WTC11 (cell line): ENCODE data around the gene ITGB4. TPM values are rescaled to one million over a fixed set of nuclear protein-coding genes. Genes with fewer than 3 reads are reported as not detected.
A peak's percentile ranks its signal among the peaks of the same experiment; 100 is the strongest.

Source experiments
- ATAC-seq: fragments of 200-7000 bp; cut with Tn5 transposase; 2 replicates; pipeline ENCODE4 v1.10.0; 2021; ENCODE audit warnings: mild to moderate bottlenecking, moderate library complexity
- CTCF ChIA-PET: fragments of 300-600 bp; sonication (Branson Sonifier 250); formaldehyde crosslinking; loops from one replicate; lab custom pipeline; 2021; ENCODE audit warnings: antibody characterized with exemption; lab: Charles Lee
- POLR2A ChIA-PET: fragments of 350-600 bp; sonication (Branson Sonifier 250); formaldehyde crosslinking; loops from one replicate; lab custom pipeline; 2021; ENCODE audit warnings: antibody characterized with exemption; lab: Charles Lee
- DNase-seq: peaks from one replicate; pipeline ENCODE4 v3.0.0; 2021; ENCODE audit warnings: low spot score
- H3K27ac Mint-ChIP-seq: 2 replicates; pipeline ENCODE4 v1.8.0; 2021; ENCODE audit warnings: mixed read lengths
- H3K27me3 Mint-ChIP-seq: 2 replicates; pipeline ENCODE4 v1.8.0; 2021; ENCODE audit warnings: low read depth, mild to moderate bottlenecking, moderate library complexity, mixed read lengths
- H3K36me3 Mint-ChIP-seq: 2 replicates; pipeline ENCODE4 v1.8.0; 2021; ENCODE audit warnings: mixed read lengths
- H3K4me1 Mint-ChIP-seq: 2 replicates; pipeline ENCODE4 v1.8.0; 2022; ENCODE audit warnings: mixed read lengths
- H3K4me3 Mint-ChIP-seq: 2 replicates; pipeline ENCODE4 v1.8.0; 2021; ENCODE audit warnings: mild to moderate bottlenecking, moderate library complexity, mixed read lengths
- H3K9me3 Mint-ChIP-seq: 2 replicates; pipeline ENCODE4 v1.8.0; 2021; ENCODE audit warnings: mixed read lengths
- CREB1 ChIP-seq: sonication (generic); formaldehyde crosslinking; IDR thresholded peaks from 2 replicates; pipeline ENCODE4 v1.8.0; 2023; ENCODE audit warnings: mild to moderate bottlenecking, missing genetic modification reagents
- E2F5 ChIP-seq: sonication (generic); formaldehyde crosslinking; IDR thresholded peaks from 2 replicates; pipeline ENCODE4 v1.8.1; 2022; ENCODE audit warnings: mild to moderate bottlenecking, moderate library complexity, missing genetic modification reagents
- FOXJ3 ChIP-seq: sonication (generic); formaldehyde crosslinking; IDR thresholded peaks from 2 replicates; pipeline ENCODE4 v1.9.0; 2021; ENCODE audit warnings: missing genetic modification reagents, mild to moderate bottlenecking, borderline replicate concordance
- FOXK1 ChIP-seq: sonication (generic); formaldehyde crosslinking; IDR thresholded peaks from 2 replicates; pipeline ENCODE4 v1.8.0; 2022; ENCODE audit warnings: mild to moderate bottlenecking, moderate library complexity, missing genetic modification reagents
- HMGXB4 ChIP-seq: sonication (generic); formaldehyde crosslinking; IDR thresholded peaks from 2 replicates; pipeline ENCODE4 v1.8.1; 2023; ENCODE audit warnings: mild to moderate bottlenecking, moderate library complexity, missing genetic modification reagents
- KAT7 ChIP-seq: sonication (generic); formaldehyde crosslinking; IDR thresholded peaks from 2 replicates; pipeline ENCODE4 v1.8.1; 2023; ENCODE audit warnings: missing genetic modification reagents, mild to moderate bottlenecking, borderline replicate concordance
- MYBL2 ChIP-seq: sonication (generic); formaldehyde crosslinking; IDR thresholded peaks from 2 replicates; pipeline ENCODE4 v1.8.1; 2023; ENCODE audit warnings: mild to moderate bottlenecking, moderate library complexity, missing genetic modification reagents
- NR1H2 ChIP-seq: sonication (generic); formaldehyde crosslinking; IDR thresholded peaks from 2 replicates; pipeline ENCODE4 v1.9.0; 2021; ENCODE audit warnings: mild to moderate bottlenecking, moderate library complexity, missing genetic modification reagents
- PRRX2 ChIP-seq: fragments of 250-450 bp; sonication (Bioruptor Pico); IDR thresholded peaks from 2 replicates; pipeline ENCODE4 v1.8.0; 2021; ENCODE audit warnings: mild to moderate bottlenecking
- RORB ChIP-seq: fragments of 250-450 bp; sonication (Bioruptor Pico); IDR thresholded peaks from 2 replicates; pipeline ENCODE4 v1.9.0; 2021; ENCODE audit warnings: mild to moderate bottlenecking
- SOX15 ChIP-seq: fragments of 250-450 bp; sonication (Bioruptor Pico); IDR thresholded peaks from 2 replicates; pipeline ENCODE4 v1.9.0; 2021; ENCODE audit warnings: mild to moderate bottlenecking
- TEAD1 ChIP-seq: sonication (generic); formaldehyde crosslinking; IDR thresholded peaks from 2 replicates; pipeline ENCODE4 v1.8.0; 2022; ENCODE audit warnings: mild to moderate bottlenecking, missing genetic modification reagents
- ZBTB21 ChIP-seq: sonication (generic); formaldehyde crosslinking; IDR thresholded peaks from 2 replicates; pipeline ENCODE4 v1.8.1; 2023; ENCODE audit warnings: mild to moderate bottlenecking, missing genetic modification reagents, borderline replicate concordance
- ZNF671 ChIP-seq: fragments of 250-450 bp; sonication (Bioruptor Pico); IDR thresholded peaks from 2 replicates; pipeline ENCODE4 v1.8.0; 2021; ENCODE audit warnings: mild to moderate bottlenecking
- total RNA-seq: library from RNA; stranded (reverse); gene quantifications from 3 replicates; pipeline ENCODE4 v1.2.3, GENCODE V29; 2021
- TF ChIP-seq, protein P1 (sequence below): fragments of 250-450 bp; sonication (Bioruptor Pico); IDR thresholded peaks from 2 replicates; pipeline ENCODE4 v1.8.0; 2021; ENCODE audit warnings: mild to moderate bottlenecking
- TF ChIP-seq, protein P2 (sequence below): sonication (generic); formaldehyde crosslinking; IDR thresholded peaks from 2 replicates; pipeline ENCODE4 v1.8.0; 2023; ENCODE audit warnings: missing genetic modification reagents
- TF ChIP-seq, protein P3 (sequence below): sonication (generic); formaldehyde crosslinking; IDR thresholded peaks from 2 replicates; pipeline ENCODE4 v1.8.0; 2023; ENCODE audit warnings: missing genetic modification reagents, mild to moderate bottlenecking, borderline replicate concordance
- TF ChIP-seq, protein P4 (sequence below): sonication (generic); formaldehyde crosslinking; IDR thresholded peaks from 2 replicates; pipeline ENCODE4 v1.8.0; 2022; ENCODE audit warnings: mild to moderate bottlenecking, missing genetic modification reagents

ITGB4 gene
- total RNA-seq, 1 experiment from 2014 or later, result 9.5 TPM

- DNase-seq (no peak), ATAC-seq (no peak)
- peak overlapping the region; percentile 83 for H3K4me3 Mint-ChIP-seq
These were observed 1.5 kb upstream of the ITGB4 start for GRCh38 chr17:75719732-75720131.

DNA sequence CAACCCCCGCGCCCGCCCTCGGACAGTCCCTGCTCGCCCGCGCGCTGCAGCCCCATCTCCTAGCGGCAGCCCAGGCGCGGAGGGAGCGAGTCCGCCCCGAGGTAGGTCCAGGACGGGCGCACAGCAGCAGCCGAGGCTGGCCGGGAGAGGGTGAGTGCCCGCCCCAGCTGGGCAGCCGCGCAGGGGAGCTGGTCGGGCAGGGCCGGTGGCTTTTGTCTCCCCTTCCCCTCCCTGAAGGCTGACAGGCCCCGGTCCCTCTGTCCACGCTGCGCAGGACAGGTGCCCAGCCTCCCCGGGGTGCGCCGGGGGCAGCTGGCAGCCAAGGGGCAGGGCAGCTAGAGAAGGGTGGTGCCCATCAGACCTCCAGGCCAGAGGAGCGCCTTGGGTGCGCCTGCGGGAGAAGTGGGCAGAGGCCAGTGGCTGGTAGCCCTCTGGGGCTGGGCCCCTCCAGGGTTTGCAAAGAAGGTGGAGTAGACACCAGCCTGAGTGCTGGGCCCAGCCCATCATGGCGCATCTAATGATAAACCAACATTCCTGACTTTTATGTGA is 278 bp downstream of the ITGB4 start:
- POLR2A ChIA-PET, result interaction anchor here (1.0 to 1.9 kb wide), 4 partner anchors 11 to 58 kb away, joined by 3 to 6 read pairs (median 4); a partner anchor contains a TSS
- H3K27ac Mint-ChIP-seq, result no peak overlapping the region
- ATAC-seq, result no peak; the same call in 1 of the 2 replicates

More at GRCh38 chr17:75719732-75720131, 1.5 kb upstream of the ITGB4 start:
- ChIA-PET POLR2A (interaction anchor here (0.6 to 0.9 kb wide), 3 partner anchors 13 to 1961 kb away, joined by 3 to 4 read pairs (median 3); no protein-coding TSS in a partner anchor), CTCF (interaction anchor here (0.9 to 4.9 kb wide), 12 partner anchors 12 to 142 kb away, joined by 3 to 87 read pairs (median 8); partner anchors contain the start of gene SMIM5)
- no peaks in the 10 kb centered on the region for H3K36me3 Mint-ChIP-seq
- H3K4me1 Mint-ChIP-seq, result peaks cover 7% of the 10 kb centered on the region
- no peaks in the 10 kb centered on the region for H3K9me3 Mint-ChIP-seq
- TF ChIP-seq PRRX2 (CRISPR knock-in tag), result no peak
- no peak for TF ChIP-seq TEAD1 (CRISPR knock-in tag)
- TF ChIP-seq ZBTB21 (CRISPR knock-in tag), result no peak
- no peak for TF ChIP-seq CREB1
- no peak for TF ChIP-seq ZNF671 (CRISPR knock-in tag)
- TF ChIP-seq, protein P1, sequence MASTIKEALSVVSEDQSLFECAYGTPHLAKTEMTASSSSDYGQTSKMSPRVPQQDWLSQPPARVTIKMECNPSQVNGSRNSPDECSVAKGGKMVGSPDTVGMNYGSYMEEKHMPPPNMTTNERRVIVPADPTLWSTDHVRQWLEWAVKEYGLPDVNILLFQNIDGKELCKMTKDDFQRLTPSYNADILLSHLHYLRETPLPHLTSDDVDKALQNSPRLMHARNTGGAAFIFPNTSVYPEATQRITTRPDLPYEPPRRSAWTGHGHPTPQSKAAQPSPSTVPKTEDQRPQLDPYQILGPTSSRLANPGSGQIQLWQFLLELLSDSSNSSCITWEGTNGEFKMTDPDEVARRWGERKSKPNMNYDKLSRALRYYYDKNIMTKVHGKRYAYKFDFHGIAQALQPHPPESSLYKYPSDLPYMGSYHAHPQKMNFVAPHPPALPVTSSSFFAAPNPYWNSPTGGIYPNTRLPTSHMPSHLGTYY (CRISPR knock-in tag), result no peak
- TF ChIP-seq E2F5, result no peak
- no peak for TF ChIP-seq MYBL2 (CRISPR knock-in tag)
- no peak for TF ChIP-seq KAT7 (CRISPR knock-in tag)
- no peak for TF ChIP-seq NR1H2 (CRISPR knock-in tag)
- TF ChIP-seq RORB, result no peak
- TF ChIP-seq FOXJ3, result no peak
- TF ChIP-seq, protein P2, sequence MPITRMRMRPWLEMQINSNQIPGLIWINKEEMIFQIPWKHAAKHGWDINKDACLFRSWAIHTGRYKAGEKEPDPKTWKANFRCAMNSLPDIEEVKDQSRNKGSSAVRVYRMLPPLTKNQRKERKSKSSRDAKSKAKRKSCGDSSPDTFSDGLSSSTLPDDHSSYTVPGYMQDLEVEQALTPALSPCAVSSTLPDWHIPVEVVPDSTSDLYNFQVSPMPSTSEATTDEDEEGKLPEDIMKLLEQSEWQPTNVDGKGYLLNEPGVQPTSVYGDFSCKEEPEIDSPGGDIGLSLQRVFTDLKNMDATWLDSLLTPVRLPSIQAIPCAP (CRISPR knock-in tag), result no peak
- no peak for TF ChIP-seq FOXK1 (CRISPR knock-in tag)
- peaks cover 22% of the 10 kb centered on the region for H3K27me3 Mint-ChIP-seq
- no peak overlapping the region for H3K27ac Mint-ChIP-seq

More for the DNA sequence above, 278 bp downstream of the ITGB4 start:
- no peaks in the 10 kb centered on the region for H3K9me3 Mint-ChIP-seq
- H3K4me3 Mint-ChIP-seq, result peak overlapping the region; percentile 63
- DNase-seq, result no peak
- H3K4me1 Mint-ChIP-seq, result peaks cover 7% of the 10 kb centered on the region
- peaks cover 22% of the 10 kb centered on the region for H3K27me3 Mint-ChIP-seq
- no peaks in the 10 kb centered on the region for H3K36me3 Mint-ChIP-seq
- CTCF ChIA-PET, result interaction anchor here (0.6 to 4.9 kb wide), 23 partner anchors 8 to 1693 kb away, joined by 3 to 87 read pairs (median 5); partner anchors contain the start of genes MIF4GD and SMIM5
- TF ChIP-seq, protein P3, sequence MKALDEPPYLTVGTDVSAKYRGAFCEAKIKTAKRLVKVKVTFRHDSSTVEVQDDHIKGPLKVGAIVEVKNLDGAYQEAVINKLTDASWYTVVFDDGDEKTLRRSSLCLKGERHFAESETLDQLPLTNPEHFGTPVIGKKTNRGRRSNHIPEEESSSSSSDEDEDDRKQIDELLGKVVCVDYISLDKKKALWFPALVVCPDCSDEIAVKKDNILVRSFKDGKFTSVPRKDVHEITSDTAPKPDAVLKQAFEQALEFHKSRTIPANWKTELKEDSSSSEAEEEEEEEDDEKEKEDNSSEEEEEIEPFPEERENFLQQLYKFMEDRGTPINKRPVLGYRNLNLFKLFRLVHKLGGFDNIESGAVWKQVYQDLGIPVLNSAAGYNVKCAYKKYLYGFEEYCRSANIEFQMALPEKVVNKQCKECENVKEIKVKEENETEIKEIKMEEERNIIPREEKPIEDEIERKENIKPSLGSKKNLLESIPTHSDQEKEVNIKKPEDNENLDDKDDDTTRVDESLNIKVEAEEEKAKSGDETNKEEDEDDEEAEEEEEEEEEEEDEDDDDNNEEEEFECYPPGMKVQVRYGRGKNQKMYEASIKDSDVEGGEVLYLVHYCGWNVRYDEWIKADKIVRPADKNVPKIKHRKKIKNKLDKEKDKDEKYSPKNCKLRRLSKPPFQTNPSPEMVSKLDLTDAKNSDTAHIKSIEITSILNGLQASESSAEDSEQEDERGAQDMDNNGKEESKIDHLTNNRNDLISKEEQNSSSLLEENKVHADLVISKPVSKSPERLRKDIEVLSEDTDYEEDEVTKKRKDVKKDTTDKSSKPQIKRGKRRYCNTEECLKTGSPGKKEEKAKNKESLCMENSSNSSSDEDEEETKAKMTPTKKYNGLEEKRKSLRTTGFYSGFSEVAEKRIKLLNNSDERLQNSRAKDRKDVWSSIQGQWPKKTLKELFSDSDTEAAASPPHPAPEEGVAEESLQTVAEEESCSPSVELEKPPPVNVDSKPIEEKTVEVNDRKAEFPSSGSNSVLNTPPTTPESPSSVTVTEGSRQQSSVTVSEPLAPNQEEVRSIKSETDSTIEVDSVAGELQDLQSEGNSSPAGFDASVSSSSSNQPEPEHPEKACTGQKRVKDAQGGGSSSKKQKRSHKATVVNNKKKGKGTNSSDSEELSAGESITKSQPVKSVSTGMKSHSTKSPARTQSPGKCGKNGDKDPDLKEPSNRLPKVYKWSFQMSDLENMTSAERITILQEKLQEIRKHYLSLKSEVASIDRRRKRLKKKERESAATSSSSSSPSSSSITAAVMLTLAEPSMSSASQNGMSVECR (CRISPR knock-in tag), result 0 out of 2 replicates have a peak, but pooled peaks have one; percentile 23
- TF ChIP-seq HMGXB4 (CRISPR knock-in tag), result 0 out of 2 replicates have a peak, but pooled peaks have one; percentile 49
- no peak for TF ChIP-seq SOX15 (CRISPR knock-in tag)
- TF ChIP-seq, protein P4, sequence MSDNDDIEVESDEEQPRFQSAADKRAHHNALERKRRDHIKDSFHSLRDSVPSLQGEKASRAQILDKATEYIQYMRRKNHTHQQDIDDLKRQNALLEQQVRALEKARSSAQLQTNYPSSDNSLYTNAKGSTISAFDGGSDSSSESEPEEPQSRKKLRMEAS (CRISPR knock-in tag), result 0 out of 2 replicates have a peak, but pooled peaks have one; percentile 21
- TF ChIP-seq FOXK1 (CRISPR knock-in tag), result peak; percentile 32; the same call in 1 of the 2 replicates
